HepG2 (cell line): ENCODE measurements around the gene TIGAR. TPM values are rescaled to one million over a fixed set of nuclear protein-coding genes. Genes with fewer than 3 reads are reported as not detected.
A peak's percentile ranks its signal among the peaks of the same experiment; 100 is the strongest.

Experiments
- ATAD3A ChIP-seq: sonication (generic); formaldehyde crosslinking; IDR thresholded peaks from 2 replicates; pipeline ENCODE4 v1.4.0; 2020; ENCODE audit warnings: missing genetic modification reagents
- ATF7-NPFF ChIP-seq: sonication (generic); formaldehyde crosslinking; IDR thresholded peaks from 2 replicates; pipeline ENCODE4 v1.8.1; 2023; ENCODE audit warnings: mild to moderate bottlenecking, low read depth, missing genetic modification reagents, moderate library complexity
- FOXC1 ChIP-seq: sonication (generic); formaldehyde crosslinking; IDR thresholded peaks from 2 replicates; pipeline ENCODE4 v1.8.0; 2022; ENCODE audit warnings: mild to moderate bottlenecking, missing genetic modification reagents, borderline replicate concordance
- NFYB ChIP-seq: sonication (generic); formaldehyde crosslinking; IDR thresholded peaks from 2 replicates; pipeline ENCODE4 v1.4.0; 2020; ENCODE audit warnings: missing genetic modification reagents
- PRMT3 ChIP-seq: sonication (generic); formaldehyde crosslinking; IDR thresholded peaks from 2 replicates; pipeline ENCODE4 v1.8.1; 2022; ENCODE audit warnings: low read depth, mild to moderate bottlenecking, moderate library complexity, missing genetic modification reagents, borderline replicate concordance
- SRSF1 ChIP-seq: fragments of 200-400 bp; formaldehyde crosslinking; optimal IDR thresholded peaks from 2 replicates; pipeline ENCODE3; 2017; ENCODE audit warnings: mild to moderate bottlenecking, low read depth, low read length, moderate library complexity
- ZZZ3 ChIP-seq: sonication (generic); formaldehyde crosslinking; IDR thresholded peaks from 2 replicates; pipeline ENCODE4 v1.4.0; 2020; ENCODE audit warnings: missing genetic modification reagents, mild to moderate bottlenecking, borderline replicate concordance
- polyA plus RNA-seq, 8 experiments: library from polyadenylated mRNA; depleted of rRNA in 3 of 8; stranded (reverse) in 7 of 8; unstranded in 1 of 8; fragments of >200 nt; fragmentation: Illumina TruSeq in 4 of 8; extraction: Trizol in 4 of 8; gene quantifications; 2 replicates each; pipeline versions ENCODE4 v1.2.1 to v1.2.3, GENCODE V29; 2011 to 2016; ENCODE audit warnings: low read depth in 4 of 8, missing spikeins in 1 of 8, mixed read lengths in 1 of 8; ENCODE audit not compliant: insufficient read depth in 1 of 8
- total RNA-seq, 5 experiments: library from RNA; depleted of rRNA; stranded (reverse); fragments of >200 nt; fragmentation: Illumina TruSeq; extraction: Trizol; gene quantifications; 2 replicates each; pipeline ENCODE4 v1.2.3, GENCODE V29; 2016; ENCODE audit warnings: low read depth in 1 of 5
- TF ChIP-seq, protein P1 (sequence below): sonication (generic); formaldehyde crosslinking; IDR thresholded peaks from 2 replicates; pipeline ENCODE4 v1.8.0; 2022; ENCODE audit warnings: mild to moderate bottlenecking, missing genetic modification reagents
- TF ChIP-seq, protein P2 (sequence below): sonication (generic); formaldehyde crosslinking; IDR thresholded peaks from 2 replicates; pipeline ENCODE4 v1.5.0; 2020; ENCODE audit warnings: mild to moderate bottlenecking, missing genetic modification reagents, moderate library complexity
- TF ChIP-seq, protein P3 (sequence below), 2 experiments: sonication (generic) in 1 of 2; formaldehyde crosslinking in 1 of 2; IDR thresholded peaks; 2 replicates each; pipeline versions ENCODE4 v1.4.0 to v1.6.1; 2016 to 2020; ENCODE audit warnings: borderline replicate concordance in 1 of 2, low read depth in 1 of 2, mild to moderate bottlenecking in 1 of 2, missing genetic modification reagents in 1 of 2
- TF ChIP-seq, protein P4 (sequence below): sonication (generic); formaldehyde crosslinking; IDR thresholded peaks from 2 replicates; pipeline ENCODE4 v1.4.0; 2020; ENCODE audit warnings: missing genetic modification reagents
- TF ChIP-seq, protein P5 (sequence below): sonication (generic); formaldehyde crosslinking; IDR thresholded peaks from 2 replicates; pipeline ENCODE4 v1.8.1; 2022; ENCODE audit warnings: mild to moderate bottlenecking, missing genetic modification reagents
- TF ChIP-seq, protein P6 (sequence below): sonication (generic); formaldehyde crosslinking; IDR thresholded peaks from 2 replicates; pipeline ENCODE4 v1.4.0; 2020; ENCODE audit warnings: missing genetic modification reagents, borderline replicate concordance

TIGAR gene
- total and polyA plus RNA-seq, 2 of the 13 experiments (the other 11 are each of a cell fraction or from before 2014, with no cell fraction given) = 2.6 to 21.8 TPM

DNA sequence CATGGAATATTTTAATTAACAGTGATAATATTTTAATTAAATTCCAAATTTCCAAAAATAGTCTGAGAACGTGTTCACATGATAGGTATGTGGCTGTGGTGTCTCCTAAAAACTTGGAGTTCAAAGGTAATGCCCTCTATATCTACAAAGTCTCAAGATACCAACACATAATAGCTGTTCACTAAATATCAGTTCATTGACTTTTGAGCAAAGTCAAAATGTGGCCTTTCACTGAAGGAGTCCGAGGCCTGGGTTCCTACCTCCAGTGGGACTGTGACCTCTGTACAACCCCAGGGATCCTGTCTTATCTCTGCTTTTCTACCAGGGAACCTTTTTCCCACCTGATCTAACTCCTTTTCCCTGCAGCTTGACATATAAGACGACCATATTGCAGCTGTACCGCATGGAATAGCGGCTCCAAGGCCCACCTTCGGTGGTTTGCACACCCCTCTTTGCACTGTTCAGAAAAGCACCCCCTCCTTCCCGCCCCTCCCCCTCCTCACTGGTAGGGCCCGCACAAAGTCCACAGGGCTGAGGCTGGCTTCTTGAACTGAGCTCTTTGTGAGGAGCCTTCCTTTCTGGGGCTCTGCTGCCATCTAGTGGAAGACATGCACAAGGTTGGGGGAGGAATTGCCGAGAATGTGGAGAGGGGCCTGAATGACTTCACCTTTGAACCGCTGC lies 44.3 kb upstream of the TIGAR start (continued):
- TF ChIP-seq, protein P1, sequence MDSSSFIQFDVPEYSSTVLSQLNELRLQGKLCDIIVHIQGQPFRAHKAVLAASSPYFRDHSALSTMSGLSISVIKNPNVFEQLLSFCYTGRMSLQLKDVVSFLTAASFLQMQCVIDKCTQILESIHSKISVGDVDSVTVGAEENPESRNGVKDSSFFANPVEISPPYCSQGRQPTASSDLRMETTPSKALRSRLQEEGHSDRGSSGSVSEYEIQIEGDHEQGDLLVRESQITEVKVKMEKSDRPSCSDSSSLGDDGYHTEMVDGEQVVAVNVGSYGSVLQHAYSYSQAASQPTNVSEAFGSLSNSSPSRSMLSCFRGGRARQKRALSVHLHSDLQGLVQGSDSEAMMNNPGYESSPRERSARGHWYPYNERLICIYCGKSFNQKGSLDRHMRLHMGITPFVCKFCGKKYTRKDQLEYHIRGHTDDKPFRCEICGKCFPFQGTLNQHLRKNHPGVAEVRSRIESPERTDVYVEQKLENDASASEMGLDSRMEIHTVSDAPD (CRISPR knock-in tag) = no peak
- TF ChIP-seq PRMT3 (CRISPR knock-in tag) = no peak
- TF ChIP-seq, protein P2, sequence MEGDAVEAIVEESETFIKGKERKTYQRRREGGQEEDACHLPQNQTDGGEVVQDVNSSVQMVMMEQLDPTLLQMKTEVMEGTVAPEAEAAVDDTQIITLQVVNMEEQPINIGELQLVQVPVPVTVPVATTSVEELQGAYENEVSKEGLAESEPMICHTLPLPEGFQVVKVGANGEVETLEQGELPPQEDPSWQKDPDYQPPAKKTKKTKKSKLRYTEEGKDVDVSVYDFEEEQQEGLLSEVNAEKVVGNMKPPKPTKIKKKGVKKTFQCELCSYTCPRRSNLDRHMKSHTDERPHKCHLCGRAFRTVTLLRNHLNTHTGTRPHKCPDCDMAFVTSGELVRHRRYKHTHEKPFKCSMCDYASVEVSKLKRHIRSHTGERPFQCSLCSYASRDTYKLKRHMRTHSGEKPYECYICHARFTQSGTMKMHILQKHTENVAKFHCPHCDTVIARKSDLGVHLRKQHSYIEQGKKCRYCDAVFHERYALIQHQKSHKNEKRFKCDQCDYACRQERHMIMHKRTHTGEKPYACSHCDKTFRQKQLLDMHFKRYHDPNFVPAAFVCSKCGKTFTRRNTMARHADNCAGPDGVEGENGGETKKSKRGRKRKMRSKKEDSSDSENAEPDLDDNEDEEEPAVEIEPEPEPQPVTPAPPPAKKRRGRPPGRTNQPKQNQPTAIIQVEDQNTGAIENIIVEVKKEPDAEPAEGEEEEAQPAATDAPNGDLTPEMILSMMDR (CRISPR knock-in tag) = peak; percentile 96
- TF ChIP-seq, protein P3, sequence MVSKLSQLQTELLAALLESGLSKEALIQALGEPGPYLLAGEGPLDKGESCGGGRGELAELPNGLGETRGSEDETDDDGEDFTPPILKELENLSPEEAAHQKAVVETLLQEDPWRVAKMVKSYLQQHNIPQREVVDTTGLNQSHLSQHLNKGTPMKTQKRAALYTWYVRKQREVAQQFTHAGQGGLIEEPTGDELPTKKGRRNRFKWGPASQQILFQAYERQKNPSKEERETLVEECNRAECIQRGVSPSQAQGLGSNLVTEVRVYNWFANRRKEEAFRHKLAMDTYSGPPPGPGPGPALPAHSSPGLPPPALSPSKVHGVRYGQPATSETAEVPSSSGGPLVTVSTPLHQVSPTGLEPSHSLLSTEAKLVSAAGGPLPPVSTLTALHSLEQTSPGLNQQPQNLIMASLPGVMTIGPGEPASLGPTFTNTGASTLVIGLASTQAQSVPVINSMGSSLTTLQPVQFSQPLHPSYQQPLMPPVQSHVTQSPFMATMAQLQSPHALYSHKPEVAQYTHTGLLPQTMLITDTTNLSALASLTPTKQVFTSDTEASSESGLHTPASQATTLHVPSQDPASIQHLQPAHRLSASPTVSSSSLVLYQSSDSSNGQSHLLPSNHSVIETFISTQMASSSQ (IDR thresholded peaks at IDR 0.05; ENCODE audit: low read depth) = no peak
- TF ChIP-seq, protein P3 (CRISPR knock-in tag; IDR thresholded peaks at IDR 0.05; ENCODE audit: borderline replicate concordance) = no peak
- TF ChIP-seq, protein P4, sequence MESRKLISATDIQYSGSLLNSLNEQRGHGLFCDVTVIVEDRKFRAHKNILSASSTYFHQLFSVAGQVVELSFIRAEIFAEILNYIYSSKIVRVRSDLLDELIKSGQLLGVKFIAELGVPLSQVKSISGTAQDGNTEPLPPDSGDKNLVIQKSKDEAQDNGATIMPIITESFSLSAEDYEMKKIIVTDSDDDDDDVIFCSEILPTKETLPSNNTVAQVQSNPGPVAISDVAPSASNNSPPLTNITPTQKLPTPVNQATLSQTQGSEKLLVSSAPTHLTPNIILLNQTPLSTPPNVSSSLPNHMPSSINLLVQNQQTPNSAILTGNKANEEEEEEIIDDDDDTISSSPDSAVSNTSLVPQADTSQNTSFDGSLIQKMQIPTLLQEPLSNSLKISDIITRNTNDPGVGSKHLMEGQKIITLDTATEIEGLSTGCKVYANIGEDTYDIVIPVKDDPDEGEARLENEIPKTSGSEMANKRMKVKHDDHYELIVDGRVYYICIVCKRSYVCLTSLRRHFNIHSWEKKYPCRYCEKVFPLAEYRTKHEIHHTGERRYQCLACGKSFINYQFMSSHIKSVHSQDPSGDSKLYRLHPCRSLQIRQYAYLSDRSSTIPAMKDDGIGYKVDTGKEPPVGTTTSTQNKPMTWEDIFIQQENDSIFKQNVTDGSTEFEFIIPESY = 0 out of 2 replicates have a peak, but pooled peaks have one; percentile 40
- no peak for TF ChIP-seq SRSF1
- TF ChIP-seq, protein P5, sequence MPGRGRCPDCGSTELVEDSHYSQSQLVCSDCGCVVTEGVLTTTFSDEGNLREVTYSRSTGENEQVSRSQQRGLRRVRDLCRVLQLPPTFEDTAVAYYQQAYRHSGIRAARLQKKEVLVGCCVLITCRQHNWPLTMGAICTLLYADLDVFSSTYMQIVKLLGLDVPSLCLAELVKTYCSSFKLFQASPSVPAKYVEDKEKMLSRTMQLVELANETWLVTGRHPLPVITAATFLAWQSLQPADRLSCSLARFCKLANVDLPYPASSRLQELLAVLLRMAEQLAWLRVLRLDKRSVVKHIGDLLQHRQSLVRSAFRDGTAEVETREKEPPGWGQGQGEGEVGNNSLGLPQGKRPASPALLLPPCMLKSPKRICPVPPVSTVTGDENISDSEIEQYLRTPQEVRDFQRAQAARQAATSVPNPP (CRISPR knock-in tag) = no peak
- no peak for TF ChIP-seq ATF7-NPFF (CRISPR knock-in tag)
- TF ChIP-seq, protein P6, sequence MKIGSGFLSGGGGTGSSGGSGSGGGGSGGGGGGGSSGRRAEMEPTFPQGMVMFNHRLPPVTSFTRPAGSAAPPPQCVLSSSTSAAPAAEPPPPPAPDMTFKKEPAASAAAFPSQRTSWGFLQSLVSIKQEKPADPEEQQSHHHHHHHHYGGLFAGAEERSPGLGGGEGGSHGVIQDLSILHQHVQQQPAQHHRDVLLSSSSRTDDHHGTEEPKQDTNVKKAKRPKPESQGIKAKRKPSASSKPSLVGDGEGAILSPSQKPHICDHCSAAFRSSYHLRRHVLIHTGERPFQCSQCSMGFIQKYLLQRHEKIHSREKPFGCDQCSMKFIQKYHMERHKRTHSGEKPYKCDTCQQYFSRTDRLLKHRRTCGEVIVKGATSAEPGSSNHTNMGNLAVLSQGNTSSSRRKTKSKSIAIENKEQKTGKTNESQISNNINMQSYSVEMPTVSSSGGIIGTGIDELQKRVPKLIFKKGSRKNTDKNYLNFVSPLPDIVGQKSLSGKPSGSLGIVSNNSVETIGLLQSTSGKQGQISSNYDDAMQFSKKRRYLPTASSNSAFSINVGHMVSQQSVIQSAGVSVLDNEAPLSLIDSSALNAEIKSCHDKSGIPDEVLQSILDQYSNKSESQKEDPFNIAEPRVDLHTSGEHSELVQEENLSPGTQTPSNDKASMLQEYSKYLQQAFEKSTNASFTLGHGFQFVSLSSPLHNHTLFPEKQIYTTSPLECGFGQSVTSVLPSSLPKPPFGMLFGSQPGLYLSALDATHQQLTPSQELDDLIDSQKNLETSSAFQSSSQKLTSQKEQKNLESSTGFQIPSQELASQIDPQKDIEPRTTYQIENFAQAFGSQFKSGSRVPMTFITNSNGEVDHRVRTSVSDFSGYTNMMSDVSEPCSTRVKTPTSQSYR (CRISPR knock-in tag) = peak; percentile 96
- TF ChIP-seq ZZZ3 = no peak
- no peak for TF ChIP-seq ATAD3A (CRISPR knock-in tag)
- no peak for TF ChIP-seq NFYB (CRISPR knock-in tag)
- 0 out of 2 replicates have a peak, but pooled peaks have one; percentile 50 for TF ChIP-seq FOXC1
